Gastroesophageal sphincter (tissue), 4 donors: Measurements from ENCODE around the gene ZNF280A. TPM values are rescaled to one million over a fixed set of nuclear protein-coding genes. Genes with fewer than 3 reads are reported as not detected.

Experiments used
- ATAC-seq: fragments of 150-250 bp; one replicate; pipeline ENCODE4 v1.9.1; 2016; ENCODE audit warnings: mild to moderate bottlenecking, moderate library complexity
- H3K27ac ChIP-seq, 4 donors: fragments of 200-600 bp; sonication (generic) in 3 of 4; 1 replicate in 3 of 4; 2 replicates in 1 of 4; pipeline ENCODE4 v1.5.1; 2016 to 2019
- H3K27me3 ChIP-seq: fragments of 200-600 bp; sonication (generic); one replicate; pipeline ENCODE4 v1.5.1; 2019
- H3K36me3 ChIP-seq, 2 donors: fragments of 200-600 bp; sonication (generic); one replicate each; pipeline ENCODE4 v1.5.1; 2019; ENCODE audit warnings: control low read depth in 1 of 2
- H3K4me1 ChIP-seq, 3 donors: fragments of 200-600 bp; sonication (generic); 1 replicate in 2 of 3; 2 replicates in 1 of 3; pipeline ENCODE4 v1.5.1; 2016 to 2019; ENCODE audit warnings: control low read depth in 2 of 3
- H3K4me3 ChIP-seq, 2 donors: fragments of 200-600 bp; sonication (generic); one replicate each; pipeline ENCODE4 v1.5.1; 2019; ENCODE audit warnings: mild to moderate bottlenecking in 1 of 2, moderate library complexity in 1 of 2
- H3K9me3 ChIP-seq, 3 donors: fragments of 200-600 bp; sonication (generic); one replicate each; pipeline ENCODE4 v1.5.1; 2017 to 2019; ENCODE audit warnings: control low read depth in 2 of 3
- EP300 ChIP-seq: sonication (generic); formaldehyde crosslinking; IDR thresholded peaks from one replicate; pipeline ENCODE4 v1.6.1; 2017; ENCODE audit warnings: antibody characterized with exemption, mild to moderate bottlenecking
- POLR2A ChIP-seq, 2 donors: fragments of 450-650 bp; IDR thresholded peaks; one replicate each; pipeline ENCODE4 v1.6.1; 2017; ENCODE audit warnings: antibody characterized with exemption in 2 of 2, mild to moderate bottlenecking in 2 of 2, moderate library complexity in 1 of 2
- POLR2AphosphoS5 ChIP-seq: sonication (generic); formaldehyde crosslinking; IDR thresholded peaks from one replicate; pipeline ENCODE4 v1.6.1; 2017; ENCODE audit warnings: antibody characterized with exemption
- WGBS, 2 donors: methylation state at CpG; one replicate each; pipeline ENCODE4 v1.1.5; 2018; ENCODE audit warnings: low coverage in 1 of 2; 5-methylcytosine and 5-hydroxymethylcytosine counted together
- total RNA-seq, 4 donors: library from RNA; depleted of rRNA; stranded (reverse); fragments of >200 nt; gene quantifications; one replicate each; pipeline ENCODE4 v1.1.0, GENCODE V29; 2016
- TF ChIP-seq, protein P1 (sequence below), 4 experiments: fragments of 200-600 bp in 2 of 4; fragments of 450-650 bp in 2 of 4; sonication (generic) in 1 of 4; IDR thresholded peaks; one replicate each; pipeline ENCODE4 v1.5.1; 2017 to 2019; ENCODE audit warnings: antibody characterized with exemption in 4 of 4, mild to moderate bottlenecking in 2 of 4, moderate library complexity in 2 of 4

Gene ZNF280A
- total RNA-seq, 4 donors from 2014 or later = not detected

DNA sequence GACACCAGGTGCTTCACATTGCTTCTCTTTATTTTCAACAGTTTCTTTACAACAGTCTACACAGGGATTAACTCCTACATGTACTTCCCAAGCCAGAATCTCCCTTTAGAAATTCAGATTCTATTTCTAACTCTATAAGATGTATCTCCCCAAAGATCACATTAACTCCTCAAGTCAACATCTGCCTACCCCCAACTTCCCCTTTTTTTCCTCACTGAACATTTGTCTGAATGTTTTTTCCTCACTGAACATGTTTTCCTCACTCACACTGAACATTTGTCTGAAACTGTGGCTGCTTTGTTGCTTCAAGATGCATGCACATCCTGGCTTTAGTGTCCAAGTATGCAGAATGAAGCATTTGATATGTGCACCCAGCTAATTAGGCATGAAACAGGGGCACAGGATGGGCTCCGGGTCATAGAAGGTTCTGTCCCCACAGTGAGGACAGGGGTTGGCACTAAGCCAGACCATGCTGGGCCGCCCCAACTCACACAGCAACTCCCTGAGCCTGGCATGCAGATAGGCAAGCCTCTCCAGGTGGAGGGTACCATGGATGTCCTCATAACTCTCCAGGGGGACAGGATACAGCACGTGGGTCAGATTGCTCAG is 27.7 kb upstream of the ZNF280A start:
- Histone ChIP-seq H3K36me3 (no peaks in the 10 kb centered on the region), H3K4me1 (no peaks in the 10 kb centered on the region), H3K27me3 (peaks cover 28% of the 10 kb centered on the region), H3K4me3 (no peak overlapping the region), H3K9me3 (no peaks in the 10 kb centered on the region), H3K27ac (no peak overlapping the region)
- WGBS, 2 donors = 65% methylated on average over 2 of the region's 3 CpGs; no CpG with 5 or more reads in 1 of the 2 donors
- TF ChIP-seq POLR2AphosphoS5 = no peak
- no peak for TF ChIP-seq POLR2A (IDR thresholded peaks at IDR 0.05)
- TF ChIP-seq EP300 = no peak
- ATAC-seq = no peak

DNA sequence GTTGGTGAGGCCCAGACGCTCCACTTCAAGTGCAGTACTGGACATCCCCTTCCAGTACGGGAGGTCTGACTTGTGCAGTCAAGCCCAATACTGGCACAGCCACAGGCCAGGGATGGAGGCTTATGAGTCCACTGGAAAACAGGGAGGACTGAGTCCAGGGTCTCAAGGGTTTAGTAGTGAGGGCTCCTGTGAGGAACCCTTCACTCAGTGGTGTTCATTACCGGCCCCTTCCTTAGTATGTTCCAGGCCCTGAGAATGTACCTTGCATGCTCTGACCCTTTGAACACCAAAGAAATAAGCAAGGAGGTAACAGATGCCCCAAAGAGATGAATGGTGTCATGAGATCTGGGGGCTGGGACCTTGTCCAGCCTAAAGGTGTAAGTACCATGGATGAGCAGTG is 27.2 kb upstream of the ZNF280A start:
- no peaks in the 10 kb centered on the region for H3K9me3 ChIP-seq
- no peaks in the 10 kb centered on the region for H3K4me1 ChIP-seq
- peaks cover 33% of the 10 kb centered on the region for H3K27me3 ChIP-seq
- 59 to 79% methylated on average over 2 to 3 of the region's 3 CpGs for WGBS, 2 donors
- no peak for TF ChIP-seq POLR2AphosphoS5
- TF ChIP-seq, protein P1, sequence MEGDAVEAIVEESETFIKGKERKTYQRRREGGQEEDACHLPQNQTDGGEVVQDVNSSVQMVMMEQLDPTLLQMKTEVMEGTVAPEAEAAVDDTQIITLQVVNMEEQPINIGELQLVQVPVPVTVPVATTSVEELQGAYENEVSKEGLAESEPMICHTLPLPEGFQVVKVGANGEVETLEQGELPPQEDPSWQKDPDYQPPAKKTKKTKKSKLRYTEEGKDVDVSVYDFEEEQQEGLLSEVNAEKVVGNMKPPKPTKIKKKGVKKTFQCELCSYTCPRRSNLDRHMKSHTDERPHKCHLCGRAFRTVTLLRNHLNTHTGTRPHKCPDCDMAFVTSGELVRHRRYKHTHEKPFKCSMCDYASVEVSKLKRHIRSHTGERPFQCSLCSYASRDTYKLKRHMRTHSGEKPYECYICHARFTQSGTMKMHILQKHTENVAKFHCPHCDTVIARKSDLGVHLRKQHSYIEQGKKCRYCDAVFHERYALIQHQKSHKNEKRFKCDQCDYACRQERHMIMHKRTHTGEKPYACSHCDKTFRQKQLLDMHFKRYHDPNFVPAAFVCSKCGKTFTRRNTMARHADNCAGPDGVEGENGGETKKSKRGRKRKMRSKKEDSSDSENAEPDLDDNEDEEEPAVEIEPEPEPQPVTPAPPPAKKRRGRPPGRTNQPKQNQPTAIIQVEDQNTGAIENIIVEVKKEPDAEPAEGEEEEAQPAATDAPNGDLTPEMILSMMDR (IDR thresholded peaks at IDR 0.05) = no peak
- H3K4me3 ChIP-seq = no peak overlapping the region
- no peaks in the 10 kb centered on the region for H3K36me3 ChIP-seq
- ATAC-seq = no peak
- no peak overlapping the region for H3K27ac ChIP-seq

DNA sequence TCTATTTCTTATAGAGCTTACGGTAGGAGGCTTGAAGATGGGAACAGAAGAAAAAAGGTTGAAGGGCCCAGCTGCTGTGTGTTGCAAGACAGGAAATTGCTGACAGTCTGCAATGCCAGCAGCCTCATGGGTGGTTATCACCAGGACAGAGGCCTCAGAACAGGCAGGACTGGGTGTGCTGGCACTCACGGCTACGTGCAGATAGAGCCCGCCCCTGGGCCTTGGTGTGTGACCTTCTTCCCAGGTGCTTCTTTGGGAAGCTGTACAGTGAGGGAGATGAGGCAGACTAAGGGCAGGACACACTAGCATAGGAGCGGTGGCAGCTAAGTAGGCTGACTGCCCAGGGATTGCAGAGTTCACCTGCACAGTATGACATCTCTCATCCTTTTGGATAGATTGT is 26.4 kb upstream of the ZNF280A start:
- H3K27me3 ChIP-seq = peaks cover 40% of the 10 kb centered on the region
- H3K27ac ChIP-seq = no peak overlapping the region
- H3K36me3 ChIP-seq = no peaks in the 10 kb centered on the region
- 83 to 100% methylated on average over 1 of the region's 5 CpGs for WGBS, 2 donors
- no peak for ATAC-seq
- no peak overlapping the region for H3K4me3 ChIP-seq
- no peaks in the 10 kb centered on the region for H3K9me3 ChIP-seq
- TF ChIP-seq, protein P1 (IDR thresholded peaks at IDR 0.05) = no peak
- TF ChIP-seq POLR2AphosphoS5 (no peak), POLR2A (IDR thresholded peaks at IDR 0.05) (no peak), EP300 (no peak)
- H3K4me1 ChIP-seq = no peaks in the 10 kb centered on the region

DNA sequence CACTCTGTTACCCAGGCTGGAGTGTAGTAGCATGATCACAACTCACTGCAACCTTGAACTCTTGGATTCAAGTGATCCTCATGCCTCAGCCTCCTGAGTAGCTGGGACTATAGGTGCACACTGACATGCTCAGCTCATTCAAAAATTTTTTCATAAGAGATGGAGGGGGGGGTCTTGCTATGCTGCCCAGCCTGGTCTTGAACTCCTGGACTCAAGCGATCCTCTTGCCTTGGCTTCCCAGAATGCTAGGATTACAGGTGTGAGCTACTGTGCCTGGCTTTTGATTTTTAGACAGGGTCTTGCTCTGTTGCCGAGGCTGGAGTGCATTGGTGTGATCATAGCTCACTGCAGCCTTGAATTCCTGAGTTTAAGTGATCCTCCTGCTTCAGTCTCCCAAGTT is 25.0 kb upstream of the ZNF280A start:
- 60% methylated on average over 1 of the region's 2 CpGs; no CpG with 5 or more reads in 1 of the 2 donors for WGBS, 2 donors
- Histone ChIP-seq H3K36me3 (no peaks in the 10 kb centered on the region), H3K27me3 (peaks cover 33% of the 10 kb centered on the region), H3K4me3 (no peak overlapping the region), H3K9me3 (peaks cover 0 to 4% (median 0%) of the 10 kb centered on the region in 3 donors), H3K4me1 (no peaks in the 10 kb centered on the region), H3K27ac (no peak overlapping the region)
- TF ChIP-seq POLR2AphosphoS5 = no peak
- no peak for TF ChIP-seq EP300
- TF ChIP-seq POLR2A (IDR thresholded peaks at IDR 0.05) = no peak
- TF ChIP-seq, protein P1 (IDR thresholded peaks at IDR 0.05) = no peak
- no peak for ATAC-seq

DNA sequence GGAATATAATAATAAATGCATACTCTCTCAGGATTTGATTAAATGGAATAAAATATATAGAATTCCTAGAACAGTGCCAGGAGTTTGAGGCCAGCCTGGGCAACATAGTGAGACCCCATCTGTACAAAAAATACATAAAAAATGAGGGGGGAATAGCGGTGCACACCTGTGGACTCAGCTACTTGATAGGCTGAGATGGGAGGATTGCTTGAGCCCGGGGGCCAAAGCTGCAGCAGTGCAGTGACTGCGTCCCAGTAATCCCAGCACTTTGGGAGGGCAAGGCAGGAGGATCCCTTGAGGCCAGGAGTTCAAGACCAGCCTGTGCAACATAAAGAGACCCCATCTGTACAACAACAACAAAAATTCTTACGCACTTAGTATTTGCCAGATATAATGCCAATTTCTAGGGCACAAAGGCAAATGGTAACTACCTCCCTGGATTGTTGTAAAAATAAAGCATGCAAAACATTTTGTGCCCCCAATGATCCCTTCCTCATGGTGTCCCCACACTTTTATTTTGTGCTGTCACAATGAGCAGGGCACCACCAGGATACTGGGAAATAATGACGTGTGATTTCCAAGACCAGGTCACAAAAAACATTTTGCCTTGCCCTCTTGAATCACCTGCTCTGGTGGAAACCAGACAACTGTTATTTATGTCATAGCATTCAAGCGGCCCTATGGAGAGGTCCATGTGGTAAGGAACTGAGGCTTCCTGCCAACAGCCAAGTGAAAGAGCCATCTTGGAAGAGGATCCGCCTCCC is 18.3 kb upstream of the ZNF280A start:
- TF ChIP-seq EP300 (no peak), POLR2A (IDR thresholded peaks at IDR 0.05) (no peak), POLR2AphosphoS5 (no peak)
- TF ChIP-seq, protein P1 (IDR thresholded peaks at IDR 0.05) = no peak
- 71 to 87% methylated on average over 5 to 6 of the region's 7 CpGs for WGBS, 2 donors
- Histone ChIP-seq H3K27ac (no peak overlapping the region), H3K27me3 (peaks cover 43% of the 10 kb centered on the region), H3K4me1 (no peaks in the 10 kb centered on the region), H3K9me3 (peaks cover 0 to 6% (median 0%) of the 10 kb centered on the region in 3 donors), H3K36me3 (no peaks in the 10 kb centered on the region), H3K4me3 (no peak overlapping the region)
- ATAC-seq = no peak
